GM23248 (cell line): Measurements from ENCODE around the gene PTCH2. TPM values are rescaled to one million over a fixed set of nuclear protein-coding genes. Genes with fewer than 3 reads are reported as not detected.
"Not testable (repeated sequence)": the region's sequence is repeated elsewhere in the genome, so short reads cannot be mapped to it uniquely, and the experiment has no call there.

Experiments
- DNase-seq: peaks from one replicate; pipeline ENCODE4 v3.0.0-alpha.2; 2015
- H2AFZ ChIP-seq: fragments of 200-600 bp; sonication (generic); 2 replicates; pipeline ENCODE4 v1.6.1; 2016; ENCODE audit warnings: antibody characterized with exemption
- H3F3A ChIP-seq: fragments of 200-600 bp; sonication (generic); 2 replicates; pipeline ENCODE4 v1.6.1; 2016; ENCODE audit warnings: mild to moderate bottlenecking, antibody characterized with exemption, mixed run types; ENCODE audit not compliant: insufficient read depth
- H3K27ac ChIP-seq: fragments of 200-600 bp; sonication (generic); 2 replicates; pipeline ENCODE4 v1.5.1; 2016; ENCODE audit warnings: mild to moderate bottlenecking
- H3K27me3 ChIP-seq: fragments of 200-600 bp; sonication (generic); replicated peaks from 2 replicates; pipeline ENCODE4 v1.6.1; 2016; ENCODE audit warnings: mild to moderate bottlenecking; ENCODE audit not compliant: insufficient read depth
- H3K36me3 ChIP-seq: fragments of 200-600 bp; sonication (generic); 2 replicates; pipeline ENCODE4 v1.6.1; 2016; ENCODE audit warnings: low read depth, mild to moderate bottlenecking
- H3K4me1 ChIP-seq: fragments of 200-600 bp; sonication (generic); 2 replicates; pipeline ENCODE4 v1.6.1; 2016; ENCODE audit warnings: mild to moderate bottlenecking; ENCODE audit not compliant: insufficient read depth
- H3K4me2 ChIP-seq: fragments of 200-600 bp; sonication (generic); one replicate; pipeline ENCODE4 v1.6.1; 2016; ENCODE audit warnings: mild to moderate bottlenecking; ENCODE audit not compliant: unreplicated experiment
- H3K4me3 ChIP-seq: fragments of 200-600 bp; sonication (generic); 2 replicates; pipeline ENCODE4 v1.5.1; 2016; ENCODE audit warnings: mild to moderate bottlenecking
- H3K79me2 ChIP-seq: fragments of 200-600 bp; sonication (generic); 2 replicates; pipeline ENCODE4 v1.6.1; 2016; ENCODE audit warnings: mild to moderate bottlenecking; ENCODE audit not compliant: insufficient read depth
- H3K9ac ChIP-seq: fragments of 200-600 bp; sonication (generic); 2 replicates; pipeline ENCODE4 v1.6.1; 2016; ENCODE audit warnings: mild to moderate bottlenecking
- H3K9me2 ChIP-seq: fragments of 200-600 bp; sonication (generic); 2 replicates; pipeline ENCODE4 v1.6.1; 2016; ENCODE audit warnings: mixed run types, mild to moderate bottlenecking, moderate library complexity; ENCODE audit not compliant: insufficient read depth
- H3K9me3 ChIP-seq: fragments of 200-600 bp; sonication (generic); one replicate; pipeline ENCODE4 v1.6.1; 2017; ENCODE audit warnings: low read depth
- H4K20me1 ChIP-seq: fragments of 200-600 bp; sonication (generic); 2 replicates; pipeline ENCODE4 v1.6.0; 2016; ENCODE audit not compliant: insufficient read depth
- EZH2 ChIP-seq: fragments of 200-600 bp; sonication (generic); IDR thresholded peaks from 2 replicates; pipeline ENCODE4 v1.6.1; 2018; ENCODE audit warnings: antibody characterized with exemption, mild to moderate bottlenecking; ENCODE audit not compliant: insufficient read depth, poor library complexity, severe bottlenecking
- EZH2phosphoT487 ChIP-seq: fragments of 200-600 bp; sonication (generic); IDR thresholded peaks from 2 replicates; pipeline ENCODE4 v1.6.1; 2018; ENCODE audit warnings: antibody characterized with exemption, moderate library complexity, mild to moderate bottlenecking, low read depth; ENCODE audit not compliant: insufficient read depth
- WGBS, 2 experiments: methylation state at CpG; one replicate each; pipeline ENCODE4 v1.1.6; 2015 to 2017; ENCODE audit warnings: low lambda C conversion rate in 2 of 2, low coverage in 1 of 2; ENCODE audit errors: missing lambda C conversion rate in 2 of 2; 5-methylcytosine and 5-hydroxymethylcytosine counted together
- in situ Hi-C: fragments of 300-500 bp; cut with MboI; formaldehyde crosslinking; loops from 2 replicates; pipeline ENCODE4 v1.15.0; 2020
- polyA plus RNA-seq: library from polyadenylated mRNA; unstranded; fragments of >200 nt; fragmentation: Nextera tagmentation; extraction: Ambion mirVana; gene quantifications from 2 replicates; pipeline ENCODE4 v1.2.1, GENCODE V29; 2016
- total RNA-seq: library from RNA; depleted of rRNA; stranded (reverse); fragments of >200 nt; shearing (Covaris generic); gene quantifications from 2 replicates; pipeline ENCODE4 v1.2.3, GENCODE V29; 2014

PTCH2 gene
- total and polyA plus RNA-seq, 2 experiments from 2014 or later = 0.05 to 0.11 TPM

DNA sequence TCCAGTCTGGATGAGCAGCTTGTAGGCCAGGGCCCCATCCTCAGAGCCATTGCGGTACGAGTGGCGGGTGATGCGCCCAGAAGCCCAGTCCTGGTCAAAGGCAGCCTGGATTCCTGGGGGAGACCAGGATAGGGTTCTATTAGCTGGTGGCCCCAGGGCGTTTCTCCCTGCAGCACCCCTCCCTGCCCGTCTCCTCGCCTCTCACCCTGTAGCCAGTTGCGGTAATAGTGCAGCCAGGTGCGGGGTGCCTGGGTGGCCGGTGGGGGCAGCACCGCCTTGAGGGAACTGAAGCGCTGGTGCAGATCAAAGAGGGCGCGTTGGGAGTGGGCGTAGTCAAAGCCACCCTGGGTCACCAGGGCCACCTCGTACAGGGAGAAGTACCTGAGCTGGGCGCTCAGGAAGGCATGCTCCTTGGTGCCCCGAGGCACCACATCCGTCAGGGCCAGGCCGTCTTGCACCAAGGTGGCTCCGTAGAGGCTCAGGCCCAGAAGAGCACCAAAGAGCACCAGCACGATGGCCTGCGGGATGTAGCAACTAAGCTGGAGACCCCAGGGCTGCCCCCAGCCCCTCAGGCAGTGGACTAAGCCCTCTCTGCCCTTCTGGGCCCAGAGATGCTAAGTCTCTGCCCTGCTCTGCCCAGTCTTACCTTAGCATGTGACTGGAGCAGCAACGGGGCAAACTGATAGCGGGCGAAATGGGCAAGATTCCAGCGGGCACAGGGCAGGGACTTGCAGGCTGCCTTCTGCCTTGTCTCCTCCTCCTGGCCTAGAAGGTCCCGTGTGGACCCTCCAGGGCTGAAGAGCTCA, 15.7 kb downstream of the PTCH2 start:
- no peaks in the 10 kb centered on the region for H3K9me3 ChIP-seq

GRCh38 chr1:44826375-44827196, 16.5 kb downstream of the PTCH2 start:
- no peaks in the 10 kb centered on the region for H3K9me2 ChIP-seq
- no peak for DNase-seq
- H3F3A ChIP-seq = no peaks in the 10 kb centered on the region
- no peak overlapping the region for H3K4me2 ChIP-seq
- no peaks in the 10 kb centered on the region for H3K4me1 ChIP-seq
- no peaks in the 10 kb centered on the region for H4K20me1 ChIP-seq
- no peak overlapping the region for H3K9ac ChIP-seq
- no peaks in the 10 kb centered on the region for H3K79me2 ChIP-seq
- no peak for TF ChIP-seq EZH2
- no peak for TF ChIP-seq EZH2phosphoT487
- H3K27me3 ChIP-seq = no peaks in the 10 kb centered on the region
- WGBS, 2 experiments = 85 to 88% methylated on average over 11 to 24 of the region's 24 CpGs
- H3K4me3 ChIP-seq = no peak overlapping the region
- H3K9me3 ChIP-seq = no peaks in the 10 kb centered on the region
- no peak overlapping the region for H2AFZ ChIP-seq
- H3K36me3 ChIP-seq = no peaks in the 10 kb centered on the region
- in situ Hi-C loops = loop anchor here (25.0 kb wide), 1 partner anchor 486 kb away; no protein-coding TSS in a partner anchor
- no peak overlapping the region for H3K27ac ChIP-seq

More for the DNA sequence above, 15.7 kb downstream of the PTCH2 start:
- H3K4me1 ChIP-seq = no peaks in the 10 kb centered on the region
- no peaks in the 10 kb centered on the region for H3K79me2 ChIP-seq
- no peak overlapping the region for H3K4me2 ChIP-seq
- no peak overlapping the region for H3K27ac ChIP-seq
- TF ChIP-seq EZH2phosphoT487 = no peak
- no peak for TF ChIP-seq EZH2
- no peak overlapping the region for H2AFZ ChIP-seq
- no peak overlapping the region for H3K4me3 ChIP-seq
- no peaks in the 10 kb centered on the region for H3K36me3 ChIP-seq
- no peak overlapping the region for H3K9ac ChIP-seq
- in situ Hi-C loops = loop anchor here (25.0 kb wide), 1 partner anchor 485 kb away; no protein-coding TSS in a partner anchor
- H3K9me2 ChIP-seq = no peaks in the 10 kb centered on the region
- H3K27me3 ChIP-seq = no peaks in the 10 kb centered on the region
- H3F3A ChIP-seq = no peaks in the 10 kb centered on the region
- DNase-seq = no peak
- H4K20me1 ChIP-seq = no peaks in the 10 kb centered on the region
- WGBS, 2 experiments = 91 to 92% methylated on average over 28 of the region's 28 CpGs

GRCh38 chr1:44824392-44824791, 18.7 kb downstream of the PTCH2 start:
- H3K9ac ChIP-seq, H4K20me1 ChIP-seq, H3K4me3 ChIP-seq, H3K9me2 ChIP-seq, H3K9me3 ChIP-seq, DNase-seq, H3K27me3 ChIP-seq, H2AFZ ChIP-seq, H3K4me2 ChIP-seq, H3F3A ChIP-seq, H3K36me3 ChIP-seq, H3K4me1 ChIP-seq, H3K79me2 ChIP-seq, in situ Hi-C loops, H3K27ac ChIP-seq: not testable (repeated sequence)
- 90 to 95% methylated on average over 6 of the region's 6 CpGs for WGBS, 2 experiments

- H3K9ac ChIP-seq = no peak overlapping the region
- H3K36me3 ChIP-seq = no peaks in the 10 kb centered on the region
- no peak overlapping the region for H2AFZ ChIP-seq
- H3K27ac ChIP-seq = no peak overlapping the region
- peaks cover 23% of the 10 kb centered on the region for H3F3A ChIP-seq
- TF ChIP-seq EZH2phosphoT487 (no peak), EZH2 (no peak)
- H3K27me3 ChIP-seq = no peaks in the 10 kb centered on the region
- H3K4me1 ChIP-seq = peaks cover 12% of the 10 kb centered on the region
- H3K4me3 ChIP-seq = no peak overlapping the region
- DNase-seq = no peak
- H3K79me2 ChIP-seq = no peaks in the 10 kb centered on the region
- 79 to 83% methylated on average over 14 to 15 of the region's 15 CpGs for WGBS, 2 experiments
- no peaks in the 10 kb centered on the region for H4K20me1 ChIP-seq
- H3K9me3 ChIP-seq = no peaks in the 10 kb centered on the region
- no peak overlapping the region for H3K4me2 ChIP-seq
- in situ Hi-C loops = no loop called here
- no peaks in the 10 kb centered on the region for H3K9me2 ChIP-seq
Measured at GRCh38 chr1:44822981-44823451, 20.0 kb downstream of the PTCH2 start.
